ENCODE measurements around the gene MRGPRF.
A peak's percentile ranks its signal among the peaks of the same experiment; 100 is the strongest.

MRGPRF gene

DNA sequence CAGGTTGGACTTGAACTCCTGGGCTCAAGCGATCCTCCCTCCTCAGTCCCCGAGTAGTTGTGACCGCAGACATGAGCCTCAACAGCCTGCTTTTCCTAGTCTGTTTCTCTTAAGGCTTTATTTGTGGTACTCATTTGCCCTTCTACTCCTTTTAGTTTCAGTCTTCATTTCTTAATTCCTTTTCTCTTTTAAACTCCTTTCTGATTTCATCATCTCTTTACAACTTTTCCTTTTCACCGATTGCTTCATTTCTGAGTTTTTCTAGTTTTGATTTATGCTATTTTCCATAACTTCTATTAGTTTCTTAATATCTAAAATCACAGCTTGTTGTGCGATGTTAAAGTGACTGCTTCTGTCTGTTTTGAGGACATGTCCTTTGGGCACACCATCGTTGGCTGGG is 17.3 kb upstream of the MRGPRF start:
- intact Hi-C loops (cut with DNase I), result no loop called here

DNA sequence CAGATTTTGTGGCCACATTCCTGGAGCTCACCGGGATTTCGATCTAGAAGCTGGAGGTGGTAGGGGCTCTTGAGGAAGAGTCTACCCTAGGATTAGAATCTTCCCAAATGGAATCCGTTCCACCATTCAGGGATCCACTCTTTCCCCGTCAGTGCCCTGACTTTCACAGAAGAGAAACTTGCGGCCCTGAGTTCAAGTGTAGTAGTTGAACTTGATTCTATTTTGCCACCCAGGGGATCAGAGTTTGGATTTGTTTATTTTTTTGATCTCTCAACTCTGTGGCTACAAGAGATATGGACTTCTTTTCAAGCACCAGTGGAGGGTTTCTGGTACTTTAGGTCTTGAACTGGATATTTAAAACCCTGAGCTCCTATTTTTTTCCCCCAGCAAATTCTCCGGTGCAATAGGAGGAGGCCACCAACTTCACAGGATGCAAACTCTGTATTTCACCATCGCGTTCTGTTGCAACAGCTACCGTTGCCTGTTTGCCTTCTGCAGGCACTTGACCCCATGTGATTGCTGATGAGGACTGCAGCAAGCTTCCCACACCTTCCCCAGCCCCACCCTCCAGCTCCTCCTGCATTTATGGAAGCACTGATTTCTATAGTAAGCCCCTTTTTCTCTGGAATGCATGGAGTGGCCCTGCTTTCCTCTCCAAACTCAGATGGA is 14.8 kb upstream of the MRGPRF start:
- peak in 1 of 10 donors; percentile 46 for DNase-seq
- intact Hi-C loops (cut with DNase I), result no loop called here

More for the DNA sequence above, 17.3 kb upstream of the MRGPRF start:
- no peak for DNase-seq

DNA sequence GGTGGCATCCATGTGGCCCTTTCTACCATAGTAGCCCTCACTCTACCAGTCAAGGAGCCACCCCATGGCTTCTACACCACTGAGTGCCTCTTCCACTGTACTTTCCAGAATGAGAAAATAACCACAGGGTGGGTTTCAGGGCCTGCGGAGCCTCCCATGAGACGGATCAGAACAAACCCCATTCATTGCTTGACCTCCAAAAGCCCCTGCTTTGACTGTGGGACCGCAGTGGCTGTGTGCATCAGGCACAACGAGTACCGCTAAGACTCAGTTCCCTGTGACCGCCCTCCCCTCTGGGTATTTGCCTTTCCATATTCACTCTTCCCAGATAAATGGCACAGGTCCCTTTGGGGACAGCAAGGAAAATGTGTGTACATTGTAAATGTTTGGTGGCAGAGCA is 11.5 kb upstream of the MRGPRF start:
- intact Hi-C loops (cut with DNase I), result no loop called here
- peak in 1 of 10 donors; percentile 73 for DNase-seq

DNA sequence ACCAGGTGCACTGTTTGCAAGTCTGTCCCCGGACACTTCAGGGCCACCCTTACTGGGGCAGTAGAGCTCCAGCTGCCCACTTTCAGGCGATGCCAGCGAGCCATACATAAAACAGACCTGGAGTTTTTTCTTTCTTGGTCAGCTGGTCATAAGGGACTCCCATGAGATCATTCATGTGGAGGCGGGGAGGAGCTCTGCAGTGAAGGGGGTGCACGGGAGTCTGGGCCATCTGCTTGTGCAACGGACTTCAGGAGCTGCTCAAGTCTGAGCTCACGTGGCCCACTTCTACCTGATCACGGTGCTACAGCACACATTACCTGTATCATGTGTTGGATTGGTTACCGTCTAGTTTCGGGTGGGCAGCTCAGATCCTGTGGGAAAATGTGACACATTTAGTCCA is 9.2 kb upstream of the MRGPRF start:
- intact Hi-C loops (cut with DNase I), result no loop called here
- DNase-seq, result peak in 1 of 10 donors; percentile 69

DNA sequence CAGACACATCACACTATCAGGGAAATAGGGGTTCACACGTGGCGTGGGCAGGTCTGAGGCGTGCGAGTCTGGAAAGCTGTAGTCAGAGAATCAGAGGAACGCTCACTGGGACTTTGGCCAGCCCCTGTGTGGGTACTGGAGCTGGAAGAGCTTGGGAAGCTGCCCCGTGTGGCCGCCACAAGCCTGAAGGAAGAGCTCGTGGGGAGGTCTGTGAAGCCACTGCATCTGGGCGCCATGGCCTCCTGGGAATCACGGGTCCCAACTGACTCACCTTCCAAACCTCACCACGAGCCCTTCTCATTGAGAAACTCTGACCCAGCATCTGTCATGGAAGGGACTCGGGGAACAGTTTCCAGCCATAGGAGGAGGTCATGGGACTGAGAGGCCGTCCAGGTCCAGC is 5.9 kb upstream of the MRGPRF start:
- DNase-seq, result peak in 1 of 10 donors; percentile 67
- intact Hi-C loops (cut with DNase I), result no loop called here

DNA sequence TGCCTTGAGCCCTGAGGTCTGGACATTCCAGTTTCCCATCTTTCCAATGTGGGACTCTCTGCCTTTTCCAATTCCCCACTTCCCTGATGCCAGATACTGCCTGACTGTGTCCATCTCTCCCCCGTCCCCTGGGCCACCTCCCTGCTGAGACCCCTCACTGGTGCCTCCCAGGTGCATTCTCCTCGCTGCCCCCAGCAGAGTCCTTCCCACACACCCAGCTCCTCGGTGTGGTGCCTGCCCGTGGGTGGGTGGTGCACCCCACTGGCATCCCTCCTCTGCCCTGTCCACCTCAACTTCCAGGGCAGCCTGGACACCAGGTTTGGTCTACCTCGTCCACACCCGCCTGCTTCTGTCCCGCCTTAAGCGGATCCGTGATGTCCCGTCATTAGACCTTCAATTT is 4.9 kb upstream of the MRGPRF start:
- intact Hi-C loops (cut with DNase I), result no loop called here
- DNase-seq, result no peak

DNA sequence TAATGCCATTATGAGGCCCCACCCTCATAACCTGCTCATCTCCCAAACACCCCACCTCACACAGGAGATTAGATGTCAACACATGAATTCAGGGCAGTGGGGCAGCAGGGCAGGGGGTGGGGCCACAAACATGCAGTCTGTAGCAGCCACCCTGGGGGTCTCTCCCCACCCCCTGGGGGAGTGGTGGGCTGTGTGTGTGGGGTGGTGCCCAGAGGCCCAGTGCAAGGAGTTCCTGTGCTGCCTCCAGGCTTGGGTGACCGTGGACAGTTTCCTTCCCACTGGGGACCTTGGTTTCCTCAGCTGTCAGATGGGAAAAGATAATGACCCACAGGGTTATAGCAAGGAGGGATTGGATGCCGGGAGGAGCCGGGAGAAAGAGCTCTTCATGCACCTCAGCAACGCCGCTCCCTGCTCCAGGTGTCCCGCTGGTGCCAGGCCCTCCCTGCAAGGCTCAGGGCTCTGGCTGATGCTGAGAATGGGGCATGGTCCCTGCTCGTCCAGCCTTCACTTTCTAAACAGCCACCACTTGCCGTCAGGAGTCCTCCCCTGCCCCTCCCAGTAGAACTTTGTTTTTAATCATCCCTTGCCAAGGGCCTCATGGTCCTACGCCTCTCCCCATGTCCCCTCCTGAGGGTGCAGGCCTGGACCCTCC is 2.0 kb upstream of the MRGPRF start:
- intact Hi-C loops (cut with DNase I), result no loop called here
- peak in 1 of 10 donors; percentile 62 for DNase-seq

GRCh38 chr11:69014084-69014851 is 1.2 kb upstream of the MRGPRF start:
- intact Hi-C loops (cut with DNase I), result no loop called here
- peak in 1 of 10 donors; percentile 64 for DNase-seq

DNA sequence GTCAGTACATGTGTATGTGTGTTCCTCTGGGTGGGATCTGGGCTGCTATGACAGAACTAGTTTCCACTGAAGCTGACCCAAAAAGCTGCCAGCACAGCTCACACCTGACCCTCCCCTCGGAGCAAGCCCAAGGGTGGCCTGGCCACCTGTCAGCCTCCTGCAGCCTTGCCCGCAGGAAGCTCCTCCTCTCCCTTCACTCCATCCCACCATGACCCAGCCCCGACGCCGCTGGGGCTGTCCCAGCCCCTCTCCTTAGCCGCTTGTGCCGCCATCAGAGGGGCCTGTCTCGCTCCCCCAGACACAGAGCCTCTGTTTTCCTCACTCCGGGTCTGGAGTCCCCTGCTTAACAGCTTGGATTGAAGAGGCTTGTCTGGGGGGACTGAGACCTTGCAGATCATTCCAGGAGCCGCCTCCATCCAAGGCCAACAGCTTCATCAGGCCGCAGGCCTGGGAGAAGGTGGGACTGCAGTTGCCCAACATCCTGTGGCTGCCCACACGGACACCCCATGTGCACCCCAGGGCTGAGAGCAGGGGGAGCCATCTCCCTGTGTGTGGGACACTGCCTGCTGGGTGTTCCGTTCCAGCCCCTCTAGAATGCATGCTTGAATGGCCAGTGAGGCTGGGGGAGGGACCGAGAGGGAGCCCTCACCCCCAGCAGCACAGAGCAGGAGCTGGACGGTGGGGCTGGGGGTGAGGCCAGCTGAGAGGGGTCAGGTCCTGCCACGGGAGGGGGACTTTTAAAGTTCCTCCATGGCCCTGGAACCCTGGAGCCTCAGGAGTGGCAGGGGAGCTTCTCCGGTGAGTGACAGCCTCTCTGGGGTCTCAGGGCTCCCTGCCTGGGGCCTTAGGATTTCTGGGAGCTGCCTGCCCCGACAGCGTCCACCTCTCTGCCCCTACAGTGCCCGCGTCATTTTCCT is 696 bp downstream of the MRGPRF start:
- peak in 1 of 10 donors; percentile 72 for DNase-seq
- intact Hi-C loops (cut with DNase I), result no loop called here

DNA sequence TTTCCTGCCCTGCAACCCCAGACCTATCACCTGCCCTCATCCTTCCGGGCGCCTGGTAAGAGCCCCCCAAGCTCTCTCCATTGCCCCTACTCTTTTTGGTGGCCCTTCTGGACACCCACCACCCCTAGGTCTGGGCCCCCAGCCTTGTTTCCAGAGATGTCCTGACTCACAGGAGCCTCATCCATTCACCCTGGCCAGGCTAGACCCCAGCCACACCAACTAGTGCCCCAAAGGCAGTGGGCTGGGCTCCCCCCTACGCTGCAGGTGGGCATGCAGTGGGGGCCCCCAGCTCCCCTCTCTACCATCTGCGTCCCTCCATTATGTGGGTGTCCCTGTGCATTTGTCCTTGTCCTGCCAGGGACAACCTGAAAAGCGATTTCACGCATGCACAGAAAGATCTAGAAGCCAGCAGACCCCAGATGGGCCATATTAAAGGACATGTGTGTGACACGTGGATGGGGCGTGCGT is 1.4 kb downstream of the MRGPRF start:
- DNase-seq, result peak in 3 of 10 donors; percentile 22 to 58 (median 26)
- intact Hi-C loops (cut with DNase I), result no loop called here

GRCh38 chr11:69010964-69011623 is 2.0 kb downstream of the MRGPRF start:
- intact Hi-C loops (cut with DNase I), result no loop called here

DNA sequence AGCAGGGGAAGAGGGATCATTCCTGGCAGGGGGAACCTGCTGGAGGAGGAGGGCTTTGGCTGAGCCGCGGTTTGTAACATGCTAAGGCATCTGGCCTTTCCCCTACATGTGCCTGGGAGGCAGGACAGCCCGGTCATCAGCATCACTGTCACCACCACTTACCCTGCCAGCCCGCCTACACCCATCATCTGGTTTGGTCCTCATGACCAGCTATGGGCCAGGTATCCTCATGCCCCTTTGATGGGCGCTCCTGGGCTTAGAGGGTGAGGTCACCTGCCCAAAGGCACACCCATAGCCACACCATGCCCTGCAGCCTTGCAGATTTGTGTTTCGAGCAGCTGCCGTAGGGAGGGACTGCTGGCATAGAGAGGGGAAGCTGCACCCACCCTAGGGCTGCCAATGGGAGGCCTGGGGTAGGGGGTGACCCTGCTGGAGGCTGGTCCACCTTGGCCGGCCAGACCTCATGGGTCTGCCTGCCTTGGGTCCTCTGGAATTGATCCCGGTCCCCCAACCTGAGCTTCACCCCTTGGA is 2.6 kb downstream of the MRGPRF start:
- intact Hi-C loops (cut with DNase I), result no loop called here
- DNase-seq, result peak in 3 of 10 donors; percentile 55 to 74 (median 62)

More at GRCh38 chr11:69010964-69011623, 2.0 kb downstream of the MRGPRF start:
- DNase-seq, result peak in 8 of 10 donors; percentile 44 to 94 (median 69)

DNA sequence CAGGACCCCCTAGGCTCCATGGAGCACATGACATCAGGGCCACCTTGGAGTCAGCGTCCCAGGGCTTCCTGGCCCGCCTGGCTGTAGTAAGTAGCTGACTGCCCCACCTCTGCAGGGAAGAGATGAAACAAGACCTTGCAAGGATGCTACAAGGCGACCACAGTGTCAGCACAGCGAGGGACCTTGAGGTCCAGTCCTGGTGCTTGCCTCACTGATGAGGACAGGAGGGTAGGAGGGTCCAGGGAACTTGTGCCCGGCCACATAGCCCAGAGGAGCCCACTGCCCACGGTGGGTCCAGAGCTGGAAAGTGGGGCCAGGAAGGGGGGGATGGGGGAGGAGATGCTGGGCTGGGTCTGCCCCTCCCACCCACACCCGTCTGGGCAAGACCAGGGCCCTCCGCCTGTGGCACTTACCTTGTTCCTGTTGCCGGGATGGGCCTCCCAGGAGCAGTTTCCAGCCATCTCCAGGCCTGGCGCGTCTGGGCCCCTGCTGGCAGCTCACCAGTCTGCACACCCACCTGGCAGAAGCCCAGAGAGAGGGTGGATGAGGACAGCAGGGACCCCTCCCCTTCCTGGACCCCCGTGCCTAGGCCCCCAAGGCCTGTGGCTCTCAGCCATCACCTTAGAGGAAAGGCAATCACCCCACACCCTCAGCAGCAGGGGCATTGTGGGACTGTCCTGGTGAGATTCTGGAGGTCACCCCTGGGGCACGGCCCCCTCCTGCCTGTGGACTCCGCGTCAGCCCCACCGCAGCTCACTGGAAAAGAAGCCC is 3.4 kb downstream of the MRGPRF start:
- intact Hi-C loops (cut with DNase I), result no loop called here
- peak in 4 of 10 donors; percentile 17 to 73 (median 64) for DNase-seq

DNA sequence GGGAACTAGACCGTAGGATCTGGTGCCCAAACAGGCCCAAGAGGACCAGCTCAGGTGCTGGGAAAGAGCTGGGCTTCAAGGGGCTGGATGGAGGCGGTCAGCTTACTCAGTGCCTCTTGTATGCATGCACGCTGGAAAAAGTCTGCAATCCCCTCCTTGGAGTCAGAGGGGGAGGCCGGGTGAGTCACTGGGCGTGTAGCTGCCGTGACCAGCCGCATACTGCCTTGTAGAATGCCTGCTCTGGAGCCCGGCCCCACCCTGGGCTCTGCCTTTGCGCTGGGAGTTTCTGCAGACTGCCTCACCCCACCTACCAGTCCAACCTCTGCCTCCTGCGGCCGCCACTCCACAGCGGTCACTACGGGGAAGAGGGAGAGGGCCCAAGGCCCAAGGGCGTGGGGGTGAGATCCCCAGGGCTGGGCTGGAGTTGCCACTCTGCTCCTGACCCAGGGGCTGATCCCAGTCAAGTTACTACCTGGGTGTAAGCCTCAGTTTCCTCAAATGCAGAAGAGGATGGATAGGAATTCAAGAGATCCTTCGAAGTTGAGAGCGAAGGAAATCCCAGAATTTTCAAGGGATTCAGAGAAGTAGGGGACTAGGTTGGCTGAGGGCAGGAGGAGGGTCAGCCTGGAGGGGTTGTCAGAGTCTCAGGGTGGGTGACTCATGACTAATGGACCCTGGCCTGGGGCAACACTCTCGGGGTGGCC is 4.2 kb downstream of the MRGPRF start:
- intact Hi-C loops (cut with DNase I), result no loop called here
- peak in 4 of 10 donors; percentile 26 to 66 (median 58) for DNase-seq

DNA sequence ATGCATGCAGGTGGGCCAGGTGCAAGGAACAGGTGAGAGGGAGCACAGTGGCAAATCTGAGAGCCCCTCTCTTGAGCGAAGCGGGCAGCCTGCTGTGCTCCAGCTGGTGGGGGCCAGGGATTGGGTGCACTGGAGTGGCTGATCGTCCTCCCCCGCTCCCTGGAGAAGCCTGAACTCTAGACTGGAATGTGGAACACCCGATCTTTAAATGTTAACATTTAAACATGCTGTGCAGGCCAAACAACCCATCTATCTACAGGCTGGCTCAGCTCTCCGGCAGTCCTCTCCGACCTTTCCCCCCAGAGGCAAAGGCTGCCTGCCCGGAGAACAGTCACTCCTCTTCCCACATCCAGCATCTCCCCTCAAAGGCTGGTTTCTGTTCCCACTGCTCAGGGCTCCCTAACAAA is 5.1 kb downstream of the MRGPRF start:
- intact Hi-C loops (cut with DNase I), result no loop called here

DNA sequence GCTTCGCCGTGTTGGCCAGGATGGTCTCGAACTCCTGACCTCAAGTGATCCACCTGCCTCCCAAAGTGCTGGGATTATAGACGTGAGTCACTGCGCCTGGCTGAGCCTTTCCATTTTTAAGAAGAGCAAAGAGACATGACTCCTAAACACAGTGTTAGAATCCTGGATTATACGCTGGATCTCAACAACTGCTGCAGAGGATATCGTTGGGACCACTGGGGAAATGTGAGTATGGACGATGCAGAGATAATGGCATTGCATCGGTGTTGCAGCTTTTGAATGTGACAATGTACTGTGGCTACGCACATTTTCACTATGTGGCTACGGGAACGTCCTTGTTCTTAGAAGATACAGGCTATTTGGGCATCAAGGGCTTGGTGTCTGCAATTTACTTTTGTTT is 6.2 kb downstream of the MRGPRF start:
- peak in 1 of 10 donors; percentile 24 for DNase-seq
- intact Hi-C loops (cut with DNase I), result no loop called here

More for the DNA sequence above, 5.1 kb downstream of the MRGPRF start:
- DNase-seq, result peak in 4 of 10 donors; percentile 10 to 68 (median 50)

DNA sequence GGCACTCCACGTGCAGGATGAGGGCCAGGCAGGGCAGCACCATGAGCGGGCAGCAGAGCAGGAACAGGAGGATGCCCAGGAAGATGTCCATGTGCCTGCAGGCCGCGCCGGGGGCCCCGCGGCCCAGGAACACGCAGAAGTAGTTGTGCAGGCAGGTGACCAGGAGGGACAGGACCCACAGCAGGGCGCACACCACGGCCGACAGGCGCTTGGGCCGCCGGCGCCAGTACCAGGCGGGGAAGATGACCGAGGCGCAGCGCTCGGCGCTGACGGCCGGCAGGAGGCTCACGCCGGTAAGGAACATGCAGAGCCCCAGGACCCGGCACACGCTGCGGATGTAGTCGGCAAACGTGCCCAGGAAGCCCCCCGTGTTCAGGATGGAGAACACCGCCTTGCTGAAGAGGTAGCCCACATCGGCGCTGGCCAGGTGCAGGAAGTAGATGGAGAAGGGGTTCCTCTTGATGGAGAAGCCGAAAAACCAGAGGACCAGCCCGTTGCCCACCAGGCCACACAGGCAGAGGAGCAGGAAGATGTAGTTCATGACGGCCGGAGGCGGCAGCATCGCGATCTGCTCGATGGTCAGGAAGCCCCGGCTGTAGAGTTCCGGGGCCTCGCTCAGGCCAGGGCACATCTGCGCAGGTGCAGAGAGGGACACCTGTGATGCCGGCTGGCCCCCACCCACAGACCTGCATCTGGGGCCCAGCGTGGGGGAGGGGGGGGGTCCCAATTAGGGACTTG is 7.2 kb downstream of the MRGPRF start:
- intact Hi-C loops (cut with DNase I), result no loop called here

More for the DNA sequence above, 7.2 kb downstream of the MRGPRF start:
- DNase-seq, result peak in 4 of 10 donors; percentile 18 to 78 (median 54)
